Fibroblast of the aortic adventitia (primary cell): ENCODE results near the gene UBR2. TPM values are rescaled to one million over a fixed set of nuclear protein-coding genes. Genes with fewer than 3 reads are reported as not detected.
"Not testable (repeated sequence)": the region's sequence is repeated elsewhere in the genome, so short reads cannot be mapped to it uniquely, and the experiment has no call there.

Source experiments
- DNase-seq: peaks from one replicate; pipeline ENCODE4 v3.0.0-alpha.2; 2010; ENCODE audit warnings: low read depth
- H3K4me3 ChIP-seq: 2 replicates; pipeline ENCODE4 v1.5.1; 2011; ENCODE audit warnings: low read depth, mild to moderate bottlenecking, control low read depth, low read length, moderate library complexity
- CTCF ChIP-seq: IDR thresholded peaks from 2 replicates; pipeline ENCODE4 v1.5.1; 2011; ENCODE audit warnings: mild to moderate bottlenecking, low read length, control low read depth, inconsistent platforms; ENCODE audit not compliant: insufficient read depth
- total RNA-seq: library from RNA; depleted of rRNA; stranded (reverse); fragments of >200 nt; gene quantifications from 2 replicates; pipeline ENCODE4 v1.2.3, GENCODE V29; 2012; ENCODE audit warnings: low replicate concordance

The UBR2 gene
- total RNA-seq, 1 donor: 35.9 TPM

- H3K4me3 ChIP-seq: no peak overlapping the region
- DNase-seq: no peak
- TF ChIP-seq CTCF: no peak
Observed at GRCh38 chr6:42598300-42598699, 34.5 kb downstream of the UBR2 start.

- H3K4me3 ChIP-seq: no peak overlapping the region
- no peak for TF ChIP-seq CTCF
- no peak for DNase-seq
Observed at GRCh38 chr6:42599558-42599957, 35.7 kb downstream of the UBR2 start.

GRCh38 chr6:42604150-42604549 is 40.3 kb downstream of the UBR2 start:
- no peak for TF ChIP-seq CTCF
- no peak for DNase-seq
- no peak overlapping the region for H3K4me3 ChIP-seq

- not testable (repeated sequence) for DNase-seq, H3K4me3 ChIP-seq
Observed at GRCh38 chr6:42604699-42605098, 40.9 kb downstream of the UBR2 start.

- H3K4me3 ChIP-seq: no peak overlapping the region
- DNase-seq: no peak
- TF ChIP-seq CTCF: no peak
Observed at GRCh38 chr6:42610416-42610815, 46.6 kb downstream of the UBR2 start.

- H3K4me3 ChIP-seq: no peak overlapping the region
Observed at GRCh38 chr6:42615518-42615917, 51.7 kb downstream of the UBR2 start.

GRCh38 chr6:42616716-42617115 is 52.9 kb downstream of the UBR2 start:
- DNase-seq: peak; percentile 49
- TF ChIP-seq CTCF: no peak
- no peak overlapping the region for H3K4me3 ChIP-seq

More at GRCh38 chr6:42615518-42615917, 51.7 kb downstream of the UBR2 start:
- TF ChIP-seq CTCF: no peak
- DNase-seq: no peak
